K562 (cell line): ENCODE measurements around the gene FBLN2. TPM values are rescaled to one million over a fixed set of nuclear protein-coding genes. Genes with fewer than 3 reads are reported as not detected.
A peak's percentile ranks its signal among the peaks of the same experiment; 100 is the strongest.

Experiments used
- ATAC-seq: fragments of 200-7000 bp; cut with Tn5 transposase; 3 replicates; pipeline ENCODE4 v1.9.1; 2020; ENCODE audit warnings: moderate library complexity
- BruUV-seq: library from RNA; stranded (reverse); fragments of 400-500 nt; replicated peaks from 2 replicates; lab custom pipeline; 2021; lab: Mats Ljungman, UMichigan
- CTCF ChIA-PET: fragments of 300-600 bp; formaldehyde crosslinking; extraction: SDS; loops from one replicate; lab custom pipeline; 2021; ENCODE audit warnings: low intra/inter-chr PET ratio; lab: Yijun Ruan, JAX
- POLR2A ChIA-PET: fragments of 300-600, 350-650 bp; sonication (Branson Sonifier 250); formaldehyde crosslinking; extraction: SDS; loops from one replicate; lab custom pipeline; 2021; ENCODE audit warnings: antibody characterized with exemption, inconsistent platforms; lab: Yijun Ruan, JAX
- DNase-seq, 4 experiments: peaks; one replicate each; pipeline versions ENCODE4 v3.0.0 to v3.0.0-alpha.2; 2011 to 2018; ENCODE audit warnings: low spot score in 3 of 4, mixed read lengths in 3 of 4; ENCODE audit errors: extremely low read depth in 1 of 4
- FAIRE-seq: peaks from 2 replicates; lab custom pipeline; 2011; peaks lifted over from hg19 to GRCh38; lab: Jason Lieb, UNC
- H2AFZ ChIP-seq: 2 replicates; pipeline ENCODE4 v1.6.0; 2011; ENCODE audit warnings: low read depth, low read length, control low read depth, inconsistent platforms
- H3K27ac ChIP-seq: fragments of 200-600 bp; 3 replicates; pipeline ENCODE4 v1.8.0; 2011; ENCODE audit warnings: low read depth, mild to moderate bottlenecking, control low read depth, inconsistent platforms, low read length, moderate library complexity, mixed read lengths; ENCODE audit errors: extremely low read depth
- H3K27me3 ChIP-seq, 2 experiments: fragments of 300-600 bp in 1 of 2; 2 replicates in 1 of 2; 3 replicates in 1 of 2; pipeline versions ENCODE4 v1.6.0 to v1.8.0; 2011; ENCODE audit warnings: inconsistent platforms in 2 of 2, low read length in 2 of 2, mild to moderate bottlenecking in 1 of 2, mixed read lengths in 1 of 2, moderate library complexity in 1 of 2; ENCODE audit not compliant: control insufficient read depth in 2 of 2, insufficient read depth in 2 of 2
- H3K36me3 ChIP-seq: fragments of 300-600 bp; 3 replicates; pipeline ENCODE4 v1.8.0; 2011; ENCODE audit warnings: mild to moderate bottlenecking, low read length, inconsistent platforms; ENCODE audit not compliant: control insufficient read depth, insufficient read depth
- H3K4me1 ChIP-seq, 2 experiments: fragments of 200-600 bp in 1 of 2; replicated peaks in 1 of 2; 2 replicates in 1 of 2; 3 replicates in 1 of 2; pipeline versions ENCODE4 v1.5.1 to v1.8.0; 2011; ENCODE audit warnings: inconsistent platforms in 2 of 2, low read length in 2 of 2, mild to moderate bottlenecking in 1 of 2, mixed read lengths in 1 of 2, moderate library complexity in 1 of 2; ENCODE audit not compliant: control insufficient read depth in 2 of 2, insufficient read depth in 2 of 2
- H3K4me2 ChIP-seq: 2 replicates; pipeline ENCODE4 v1.6.1; 2011; ENCODE audit warnings: low read length, control low read depth, inconsistent platforms, mixed read lengths; ENCODE audit not compliant: insufficient read depth
- H3K4me3 ChIP-seq: fragments of 200-600 bp; sonication (generic), shearing (Covaris generic); 2 replicates; pipeline ENCODE4 v1.5.1; 2016; ENCODE audit warnings: control low read depth, inconsistent platforms
- H3K79me2 ChIP-seq: fragments of 200-600 bp; 3 replicates; pipeline ENCODE4 v1.8.0; 2011; ENCODE audit warnings: low read length, inconsistent platforms; ENCODE audit not compliant: control insufficient read depth, insufficient read depth
- H3K9ac ChIP-seq, 2 experiments: 2 replicates each; pipeline versions ENCODE4 v1.6.0 to v1.6.1; 2011; ENCODE audit warnings: low read depth in 2 of 2, low read length in 2 of 2, control low read depth in 1 of 2, inconsistent platforms in 1 of 2, mild to moderate bottlenecking in 1 of 2, mixed read lengths in 1 of 2; ENCODE audit not compliant: insufficient read depth in 1 of 2
- H3K9me1 ChIP-seq: one replicate; pipeline ENCODE4 v1.6.0; 2011; ENCODE audit warnings: inconsistent platforms, mild to moderate bottlenecking, low read length, moderate library complexity; ENCODE audit not compliant: control insufficient read depth, insufficient read depth
- H3K9me3 ChIP-seq: replicated peaks from 2 replicates; pipeline ENCODE4 v1.5.1; 2011; ENCODE audit warnings: low read depth, low read length, inconsistent platforms; ENCODE audit not compliant: control insufficient read depth, insufficient read depth
- H4K20me1 ChIP-seq: replicated peaks from 2 replicates; pipeline ENCODE4 v1.6.1; 2011; ENCODE audit warnings: low read length, inconsistent platforms, mixed read lengths; ENCODE audit not compliant: control insufficient read depth, insufficient read depth
- FOSL1 ChIP-seq: fragments of 200-800 bp; sonication (Bioruptor generic); conservative IDR thresholded peaks from 2 replicates; pipeline ENCODE4 v1.6.1; 2016; ENCODE audit warnings: missing genetic modification characterization, missing compliant biosample characterization
- WGBS: fragments of 100-300 bp; shearing (Covaris generic); methylation state at CpG from one replicate; pipeline ENCODE4 v1.1.6; 2016; ENCODE audit warnings: low coverage, mixed read lengths; ENCODE audit not compliant: insufficient coverage; ENCODE audit errors: missing lambda C conversion rate; 5-methylcytosine and 5-hydroxymethylcytosine counted together
- in situ Hi-C: fragments of 300-500 bp; cut with MboI; formaldehyde crosslinking; loops from 4 replicates; pipeline ENCODE4 v1.15.0; 2018; ENCODE audit warnings: inconsistent platforms, mixed read lengths
- intact Hi-C: fragments of 100-400 bp; cut with micrococcal nuclease; formaldehyde crosslinking; loops from 2 replicates; pipeline ENCODE4 v1.14.2; 2022
- polyA plus RNA-seq, 8 experiments: library from polyadenylated mRNA; depleted of rRNA in 4 of 8; stranded (reverse) in 5 of 8; unstranded in 3 of 8; fragments of >200 nt; fragmentation: Nextera tagmentation in 2 of 8; fragmentation: Illumina TruSeq in 1 of 8; extraction: Ambion mirVana in 2 of 8; extraction: Trizol in 1 of 8; gene quantifications; 2 replicates each; pipeline versions ENCODE4 v1.2.1 to v1.2.3, GENCODE V29; 2011 to 2014; ENCODE audit warnings: inconsistent platforms in 1 of 8, missing spikeins in 1 of 8
- total RNA-seq, 7 experiments: library from RNA; depleted of rRNA in 6 of 7; stranded (reverse); fragments of >200 nt in 6 of 7; fragmentation: Illumina TruSeq in 2 of 7; extraction: Trizol in 2 of 7; gene quantifications; 2 replicates each; pipeline versions ENCODE4 v1.2.1 to v1.2.3, GENCODE V29; 2011 to 2021; ENCODE audit warnings: low replicate concordance in 1 of 7
- TF ChIP-seq, protein P1 (sequence below), 2 experiments: fragments of 450-650 bp in 1 of 2; sonication (generic) in 1 of 2; formaldehyde crosslinking in 1 of 2; IDR thresholded peaks in 1 of 2; conservative IDR thresholded peaks in 1 of 2; 2 replicates each; pipeline versions ENCODE4 v1.6.1 to v1.8.1; 2016 to 2023; ENCODE audit warnings: mild to moderate bottlenecking in 2 of 2, moderate library complexity in 2 of 2, inconsistent platforms in 1 of 2, missing genetic modification reagents in 1 of 2
- TF ChIP-seq, protein P2 (sequence below): fragments of 450-650 bp; IDR thresholded peaks from 2 replicates; pipeline ENCODE4 v1.6.1; 2016; ENCODE audit warnings: low read depth, mild to moderate bottlenecking, moderate library complexity

Gene FBLN2
- total and polyA plus RNA-seq, 9 of the 15 experiments (the other 6 are each of a cell fraction or from before 2014, with no cell fraction given), result 0.03 to 0.10 (median 0.04) TPM; not detected in 6

GRCh38 chr3:13543253-13543652, 5.7 kb upstream of the FBLN2 start:
- FAIRE-seq, result no peak
- no peak overlapping the region for H2AFZ ChIP-seq
- H3K27ac ChIP-seq, result no peak overlapping the region
- H3K79me2 ChIP-seq, result no peaks in the 10 kb centered on the region
- WGBS, result 9% methylated on average over 5 of the region's 5 CpGs
- H4K20me1 ChIP-seq, result peaks cover 18% of the 10 kb centered on the region
- intact Hi-C loops (no loop called here), in situ Hi-C loops (no loop called here)
- peaks cover 19% of the 10 kb centered on the region in 2 experiments; a peak in 4 of 5 replicates for H3K4me1 ChIP-seq
- no peak overlapping the region for H3K9ac ChIP-seq
- no peak for ATAC-seq
- ChIA-PET POLR2A (interaction anchor here (0.7 kb wide), 1 partner anchor 19 kb away, joined by 3 read pairs; no protein-coding TSS in a partner anchor), CTCF (no interaction called here)
- H3K9me1 ChIP-seq, result peaks cover 3% of the 10 kb centered on the region
- H3K4me3 ChIP-seq, result no peak overlapping the region
- no TSS peak for BruUV-seq
- no peak overlapping the region for H3K4me2 ChIP-seq
- H3K27me3 ChIP-seq, result peaks cover 3 to 35% of the 10 kb centered on the region in 2 experiments; a peak in 4 of 5 replicates
- H3K36me3 ChIP-seq, result no peaks in the 10 kb centered on the region
- DNase-seq, result no peak
- H3K9me3 ChIP-seq, result no peaks in the 10 kb centered on the region
- TF ChIP-seq, protein P1, sequence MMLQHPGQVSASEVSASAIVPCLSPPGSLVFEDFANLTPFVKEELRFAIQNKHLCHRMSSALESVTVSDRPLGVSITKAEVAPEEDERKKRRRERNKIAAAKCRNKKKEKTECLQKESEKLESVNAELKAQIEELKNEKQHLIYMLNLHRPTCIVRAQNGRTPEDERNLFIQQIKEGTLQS (IDR thresholded peaks at IDR 0.05), result peak; percentile 40; the same call in 1 of the 2 replicates
- TF ChIP-seq, protein P1 (CRISPR knock-in tag; conservative IDR thresholded peaks at IDR 0.05), result no peak
- TF ChIP-seq FOSL1, result peak; percentile 32; the same call in 1 of the 2 replicates
- TF ChIP-seq, protein P2, sequence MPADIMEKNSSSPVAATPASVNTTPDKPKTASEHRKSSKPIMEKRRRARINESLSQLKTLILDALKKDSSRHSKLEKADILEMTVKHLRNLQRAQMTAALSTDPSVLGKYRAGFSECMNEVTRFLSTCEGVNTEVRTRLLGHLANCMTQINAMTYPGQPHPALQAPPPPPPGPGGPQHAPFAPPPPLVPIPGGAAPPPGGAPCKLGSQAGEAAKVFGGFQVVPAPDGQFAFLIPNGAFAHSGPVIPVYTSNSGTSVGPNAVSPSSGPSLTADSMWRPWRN, result no peak
